HepG2 (cell line): ENCODE results near the gene TDRD3. TPM values are rescaled to one million over a fixed set of nuclear protein-coding genes. Genes with fewer than 3 reads are reported as not detected.

Experiments
- ATAC-seq: fragments of 200-7000 bp; cut with Tn5 transposase; 3 replicates; pipeline ENCODE4 v1.9.1; 2020; ENCODE audit warnings: mild to moderate bottlenecking, moderate library complexity
- BruUV-seq: library from RNA; stranded (reverse); fragments of 400-500 nt; replicated peaks from 2 replicates; lab custom pipeline; 2021; lab: Mats Ljungman, UMichigan
- CTCF ChIA-PET: fragments of 300-600 bp; formaldehyde crosslinking; extraction: SDS; loops from one replicate; lab custom pipeline; 2021; ENCODE audit warnings: low total read pairs, inconsistent platforms, low intra/inter-chr PET ratio; lab: Yijun Ruan, JAX
- POLR2A ChIA-PET: fragments of 350-600 bp; sonication (Branson Sonifier 250); formaldehyde crosslinking; loops from one replicate; lab custom pipeline; 2020; ENCODE audit warnings: antibody characterized with exemption, inconsistent platforms; lab: Yijun Ruan, JAX
- DNase-seq: peaks from one replicate; pipeline ENCODE4 v3.0.0-alpha.2; 2015; ENCODE audit warnings: low spot score
- FAIRE-seq: peaks from 3 replicates; lab custom pipeline; 2011; peaks lifted over from hg19 to GRCh38; lab: Jason Lieb, UNC
- H2AFZ ChIP-seq: one replicate; pipeline ENCODE4 v1.6.1; 2011; ENCODE audit warnings: low read length, inconsistent platforms
- H3K27ac ChIP-seq: fragments of 300-600 bp; 3 replicates; pipeline ENCODE4 v1.8.0; 2011; ENCODE audit warnings: mixed run types, mild to moderate bottlenecking, mixed read lengths, low read length, inconsistent platforms; ENCODE audit not compliant: insufficient read depth; ENCODE audit errors: extremely low read length
- H3K27me3 ChIP-seq, 2 experiments: fragments of 200-600 bp in 1 of 2; 2 replicates in 1 of 2; 3 replicates in 1 of 2; pipeline versions ENCODE4 v1.6.0 to v1.8.0; 2011; ENCODE audit warnings: low read length in 2 of 2, mild to moderate bottlenecking in 2 of 2, moderate library complexity in 2 of 2, inconsistent platforms in 1 of 2; ENCODE audit not compliant: insufficient read depth in 2 of 2, control insufficient read depth in 1 of 2
- H3K36me3 ChIP-seq, 2 experiments: fragments of 200-600 bp in 1 of 2; replicated peaks in 1 of 2; 2 replicates in 1 of 2; 3 replicates in 1 of 2; pipeline versions ENCODE4 v1.5.1 to v1.8.0; 2011; ENCODE audit warnings: low read length in 2 of 2, inconsistent platforms in 1 of 2; ENCODE audit not compliant: insufficient read depth in 2 of 2, control insufficient read depth in 1 of 2
- H3K4me1 ChIP-seq: 2 replicates; pipeline ENCODE4 v1.5.1; 2012; ENCODE audit warnings: low read length, inconsistent platforms; ENCODE audit not compliant: insufficient read depth
- H3K4me2 ChIP-seq: 2 replicates; pipeline ENCODE4 v1.6.0; 2011; ENCODE audit warnings: low read depth, low read length, inconsistent platforms
- H3K4me3 ChIP-seq, 3 experiments: fragments of 200-600 bp in 1 of 3; sonication (generic), shearing (Covaris generic) in 1 of 3; replicated peaks in 1 of 3; 2 replicates each; pipeline ENCODE4 v1.5.1; 2011 to 2016; ENCODE audit warnings: low read length in 3 of 3, inconsistent platforms in 2 of 3, low read depth in 2 of 3, mild to moderate bottlenecking in 2 of 3, control low read depth in 1 of 3, mixed read lengths in 1 of 3; ENCODE audit not compliant: insufficient read depth in 1 of 3
- H3K79me2 ChIP-seq: one replicate; pipeline ENCODE4 v1.6.1; 2011; ENCODE audit warnings: low read length, inconsistent platforms; ENCODE audit not compliant: insufficient read depth
- H3K9ac ChIP-seq: 2 replicates; pipeline ENCODE4 v1.6.0; 2011; ENCODE audit warnings: mild to moderate bottlenecking, low read depth, low read length, inconsistent platforms; ENCODE audit not compliant: insufficient read depth
- H3K9me3 ChIP-seq: 2 replicates; pipeline ENCODE4 v1.5.1; 2012; ENCODE audit warnings: mild to moderate bottlenecking, low read length
- H4K20me1 ChIP-seq: 2 replicates; pipeline ENCODE4 v1.6.0; 2011; ENCODE audit warnings: inconsistent platforms, mild to moderate bottlenecking, low read length, moderate library complexity; ENCODE audit not compliant: insufficient read depth
- WGBS: methylation state at CpG from one replicate; pipeline ENCODE4 v1.1.6; 2017; ENCODE audit warnings: low lambda C conversion rate; 5-methylcytosine and 5-hydroxymethylcytosine counted together
- in situ Hi-C: cut with HindIII; loops from 2 replicates; pipeline ENCODE4 v1.10.0; 2017; ENCODE audit warnings: low pct_unique_long_range_greater_than_20kb; ENCODE audit not compliant: extremely low pct_ligation_motif_present
- intact Hi-C: fragments of 100-400 bp; cut with micrococcal nuclease; formaldehyde crosslinking; loops from one replicate; pipeline ENCODE4 v1.10.0; 2022; ENCODE audit not compliant: unreplicated experiment
- polyA plus RNA-seq, 8 experiments: library from polyadenylated mRNA; depleted of rRNA in 3 of 8; stranded (reverse) in 7 of 8; unstranded in 1 of 8; fragments of >200 nt; fragmentation: Illumina TruSeq in 4 of 8; extraction: Trizol in 4 of 8; gene quantifications; 2 replicates each; pipeline versions ENCODE4 v1.2.1 to v1.2.3, GENCODE V29; 2011 to 2016; ENCODE audit warnings: low read depth in 4 of 8, missing spikeins in 1 of 8, mixed read lengths in 1 of 8; ENCODE audit not compliant: insufficient read depth in 1 of 8
- total RNA-seq, 5 experiments: library from RNA; depleted of rRNA; stranded (reverse); fragments of >200 nt; fragmentation: Illumina TruSeq; extraction: Trizol; gene quantifications; 2 replicates each; pipeline ENCODE4 v1.2.3, GENCODE V29; 2016; ENCODE audit warnings: low read depth in 1 of 5
- TF ChIP-seq, protein P1 (sequence below): sonication (generic); formaldehyde crosslinking; IDR thresholded peaks from 2 replicates; pipeline ENCODE4 v1.4.0; 2020; ENCODE audit warnings: missing genetic modification reagents
- TF ChIP-seq, protein P2 (sequence below): sonication (generic); formaldehyde crosslinking; IDR thresholded peaks from 2 replicates; pipeline ENCODE4 v1.4.0; 2020; ENCODE audit warnings: missing genetic modification reagents, borderline replicate concordance

The TDRD3 gene
- total and polyA plus RNA-seq, 2 of the 13 experiments (the other 11 are each of a cell fraction or from before 2014, with no cell fraction given): 4.7 to 11.8 TPM

DNA sequence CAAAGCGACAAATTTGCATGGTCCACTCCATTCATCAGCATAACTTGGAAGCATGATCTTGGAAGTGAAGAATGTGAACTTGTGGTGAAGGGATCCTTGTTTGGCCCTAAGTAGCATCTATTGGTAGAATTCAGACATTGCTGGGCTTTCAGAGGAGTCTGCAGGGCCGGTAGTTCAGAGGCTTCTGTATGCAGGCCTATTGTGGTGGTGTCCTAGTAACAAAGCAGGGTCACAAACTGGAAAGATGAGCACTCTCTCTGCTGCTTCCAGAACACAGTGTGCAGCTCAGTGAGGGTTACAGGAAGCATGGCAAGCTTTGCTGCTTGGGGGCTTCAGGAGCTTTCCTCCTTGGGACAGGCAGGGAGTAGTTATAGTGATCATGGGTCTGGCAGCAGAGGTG, 206.0 kb downstream of the TDRD3 start:
- ChIA-PET POLR2A (no interaction called here), CTCF (no interaction called here)
- intact Hi-C loops (no loop called here), in situ Hi-C loops (no loop called here)
- Histone ChIP-seq H3K27me3 (no peaks in the 10 kb centered on the region; a peak in 1 of 5 replicates), H4K20me1 (no peaks in the 10 kb centered on the region), H3K36me3 (no peaks in the 10 kb centered on the region), H3K9me3 (no peaks in the 10 kb centered on the region), H3K27ac (no peak overlapping the region), H3K4me3 (no peak overlapping the region), H2AFZ (no peak overlapping the region), H3K79me2 (no peaks in the 10 kb centered on the region), H3K4me2 (no peak overlapping the region), H3K4me1 (no peaks in the 10 kb centered on the region), H3K9ac (no peak overlapping the region)
- ATAC-seq (no peak; the same call in 2 of the 3 replicates), FAIRE-seq (no peak), DNase-seq (no peak)
- TF ChIP-seq, protein P1, sequence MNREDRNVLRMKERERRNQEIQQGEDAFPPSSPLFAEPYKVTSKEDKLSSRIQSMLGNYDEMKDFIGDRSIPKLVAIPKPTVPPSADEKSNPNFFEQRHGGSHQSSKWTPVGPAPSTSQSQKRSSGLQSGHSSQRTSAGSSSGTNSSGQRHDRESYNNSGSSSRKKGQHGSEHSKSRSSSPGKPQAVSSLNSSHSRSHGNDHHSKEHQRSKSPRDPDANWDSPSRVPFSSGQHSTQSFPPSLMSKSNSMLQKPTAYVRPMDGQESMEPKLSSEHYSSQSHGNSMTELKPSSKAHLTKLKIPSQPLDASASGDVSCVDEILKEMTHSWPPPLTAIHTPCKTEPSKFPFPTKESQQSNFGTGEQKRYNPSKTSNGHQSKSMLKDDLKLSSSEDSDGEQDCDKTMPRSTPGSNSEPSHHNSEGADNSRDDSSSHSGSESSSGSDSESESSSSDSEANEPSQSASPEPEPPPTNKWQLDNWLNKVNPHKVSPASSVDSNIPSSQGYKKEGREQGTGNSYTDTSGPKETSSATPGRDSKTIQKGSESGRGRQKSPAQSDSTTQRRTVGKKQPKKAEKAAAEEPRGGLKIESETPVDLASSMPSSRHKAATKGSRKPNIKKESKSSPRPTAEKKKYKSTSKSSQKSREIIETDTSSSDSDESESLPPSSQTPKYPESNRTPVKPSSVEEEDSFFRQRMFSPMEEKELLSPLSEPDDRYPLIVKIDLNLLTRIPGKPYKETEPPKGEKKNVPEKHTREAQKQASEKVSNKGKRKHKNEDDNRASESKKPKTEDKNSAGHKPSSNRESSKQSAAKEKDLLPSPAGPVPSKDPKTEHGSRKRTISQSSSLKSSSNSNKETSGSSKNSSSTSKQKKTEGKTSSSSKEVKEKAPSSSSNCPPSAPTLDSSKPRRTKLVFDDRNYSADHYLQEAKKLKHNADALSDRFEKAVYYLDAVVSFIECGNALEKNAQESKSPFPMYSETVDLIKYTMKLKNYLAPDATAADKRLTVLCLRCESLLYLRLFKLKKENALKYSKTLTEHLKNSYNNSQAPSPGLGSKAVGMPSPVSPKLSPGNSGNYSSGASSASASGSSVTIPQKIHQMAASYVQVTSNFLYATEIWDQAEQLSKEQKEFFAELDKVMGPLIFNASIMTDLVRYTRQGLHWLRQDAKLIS (CRISPR knock-in tag): no peak
- TF ChIP-seq, protein P2, sequence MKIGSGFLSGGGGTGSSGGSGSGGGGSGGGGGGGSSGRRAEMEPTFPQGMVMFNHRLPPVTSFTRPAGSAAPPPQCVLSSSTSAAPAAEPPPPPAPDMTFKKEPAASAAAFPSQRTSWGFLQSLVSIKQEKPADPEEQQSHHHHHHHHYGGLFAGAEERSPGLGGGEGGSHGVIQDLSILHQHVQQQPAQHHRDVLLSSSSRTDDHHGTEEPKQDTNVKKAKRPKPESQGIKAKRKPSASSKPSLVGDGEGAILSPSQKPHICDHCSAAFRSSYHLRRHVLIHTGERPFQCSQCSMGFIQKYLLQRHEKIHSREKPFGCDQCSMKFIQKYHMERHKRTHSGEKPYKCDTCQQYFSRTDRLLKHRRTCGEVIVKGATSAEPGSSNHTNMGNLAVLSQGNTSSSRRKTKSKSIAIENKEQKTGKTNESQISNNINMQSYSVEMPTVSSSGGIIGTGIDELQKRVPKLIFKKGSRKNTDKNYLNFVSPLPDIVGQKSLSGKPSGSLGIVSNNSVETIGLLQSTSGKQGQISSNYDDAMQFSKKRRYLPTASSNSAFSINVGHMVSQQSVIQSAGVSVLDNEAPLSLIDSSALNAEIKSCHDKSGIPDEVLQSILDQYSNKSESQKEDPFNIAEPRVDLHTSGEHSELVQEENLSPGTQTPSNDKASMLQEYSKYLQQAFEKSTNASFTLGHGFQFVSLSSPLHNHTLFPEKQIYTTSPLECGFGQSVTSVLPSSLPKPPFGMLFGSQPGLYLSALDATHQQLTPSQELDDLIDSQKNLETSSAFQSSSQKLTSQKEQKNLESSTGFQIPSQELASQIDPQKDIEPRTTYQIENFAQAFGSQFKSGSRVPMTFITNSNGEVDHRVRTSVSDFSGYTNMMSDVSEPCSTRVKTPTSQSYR (CRISPR knock-in tag): no peak
- WGBS: 18% methylated on average over 2 of the region's 2 CpGs
- no TSS peak for BruUV-seq
